Amniotic stem cell (primary cell): ENCODE results near the gene DLX5.

Experiments used
- DNase-seq: peaks from one replicate; lab custom pipeline; 2025; lab: John Stamatoyannopoulos, UW

Gene DLX5

GRCh38 chr7:97018126-97018601 is 6.5 kb downstream of the DLX5 start:
- no peak for DNase-seq

- no peak for DNase-seq
Measured at GRCh38 chr7:97017192-97018125, 7.2 kb downstream of the DLX5 start.

GRCh38 chr7:97016381-97017191 is 8.0 kb downstream of the DLX5 start:
- no peak for DNase-seq

- no peak for DNase-seq
Measured at GRCh38 chr7:97015756-97016380, 8.8 kb downstream of the DLX5 start.

GRCh38 chr7:97015279-97015678 is 9.4 kb downstream of the DLX5 start:
- no peak for DNase-seq

GRCh38 chr7:97014145-97014750 is 10.4 kb downstream of the DLX5 start:
- DNase-seq: no peak

GRCh38 chr7:97013845-97014134 is 10.8 kb downstream of the DLX5 start:
- DNase-seq: no peak

- no peak for DNase-seq
Measured at GRCh38 chr7:97013134-97013844, 11.3 kb downstream of the DLX5 start.

- DNase-seq: no peak
Measured at GRCh38 chr7:97012365-97013133, 12.1 kb downstream of the DLX5 start.

- no peak for DNase-seq
Measured at GRCh38 chr7:97011536-97012364, 12.9 kb downstream of the DLX5 start.

- DNase-seq: no peak
Measured at GRCh38 chr7:97011104-97011503, 13.5 kb downstream of the DLX5 start.

- DNase-seq: no peak
Measured at GRCh38 chr7:97009753-97010732, 14.6 kb downstream of the DLX5 start.

- DNase-seq: no peak
Measured at GRCh38 chr7:97008275-97008917, 16.2 kb downstream of the DLX5 start.

- no peak for DNase-seq
Measured at GRCh38 chr7:97007583-97007861, 17.1 kb downstream of the DLX5 start.

- DNase-seq: no peak
Measured at GRCh38 chr7:97006816-97007582, 17.6 kb downstream of the DLX5 start.

- DNase-seq: no peak
Measured at GRCh38 chr7:97006055-97006815, 18.4 kb downstream of the DLX5 start.
